Uterus (tissue), 4 donors: ENCODE measurements around the gene LCAT. TPM values are rescaled to one million over a fixed set of nuclear protein-coding genes. Genes with fewer than 3 reads are reported as not detected.
"Not testable (repeated sequence)": the region's sequence is repeated elsewhere in the genome, so short reads cannot be mapped to it uniquely, and the experiment has no call there.

Experiments used
- DNase-seq, 2 donors: peaks; one replicate each; pipeline ENCODE4 v3.0.0-alpha.2; 2019 to 2020
- H3K27ac ChIP-seq, 2 donors: fragments of 200-600 bp; sonication (generic); 1 replicate in 1 of 2; 2 replicates in 1 of 2; pipeline ENCODE4 v1.5.1; 2016 to 2018
- H3K27me3 ChIP-seq, 2 donors: fragments of 200-600 bp; sonication (generic); one replicate each; pipeline ENCODE4 v1.5.1; 2018 to 2019; ENCODE audit warnings: control low read depth in 1 of 2
- H3K36me3 ChIP-seq, 2 donors: fragments of 200-600 bp; sonication (generic); one replicate each; pipeline ENCODE4 v1.5.1; 2019; ENCODE audit warnings: control low read depth in 1 of 2
- H3K4me1 ChIP-seq, 2 donors: fragments of 200-600 bp; sonication (generic); one replicate each; pipeline ENCODE4 v1.5.1; 2018 to 2019; ENCODE audit warnings: control low read depth in 1 of 2
- H3K4me3 ChIP-seq, 2 donors: fragments of 200-600 bp; sonication (generic); 1 replicate in 1 of 2; 2 replicates in 1 of 2; pipeline ENCODE4 v1.5.1; 2018 to 2019; ENCODE audit warnings: mild to moderate bottlenecking in 1 of 2
- H3K9me3 ChIP-seq, 2 donors: fragments of 200-600 bp; sonication (generic); one replicate each; pipeline ENCODE4 v1.5.1; 2019; ENCODE audit warnings: control low read depth in 1 of 2
- CTCF ChIP-seq, 4 experiments: fragments of 200-600 bp in 2 of 4; fragments of 450-650 bp in 2 of 4; sonication (generic) in 2 of 4; IDR thresholded peaks; one replicate each; pipeline ENCODE4 v1.5.1; 2016 to 2019; ENCODE audit warnings: antibody characterized with exemption in 4 of 4, mild to moderate bottlenecking in 2 of 4, moderate library complexity in 1 of 4
- POLR2A ChIP-seq, 2 donors: fragments of 450-650 bp; IDR thresholded peaks; one replicate each; pipeline ENCODE4 v1.6.1; 2016; ENCODE audit warnings: antibody characterized with exemption in 2 of 2, mild to moderate bottlenecking in 1 of 2, moderate library complexity in 1 of 2
- intact Hi-C: fragments of 100-400 bp; cut with DNase I; formaldehyde crosslinking; loops from one replicate; pipeline ENCODE4 v1.15.1; 2023; ENCODE audit warnings: low total_unique reads
- total RNA-seq, 4 donors: library from RNA; depleted of rRNA in 3 of 4; stranded (reverse); fragments of >200 nt in 3 of 4; gene quantifications; one replicate each; pipeline versions ENCODE4 v1.1.0 to v1.2.4, GENCODE V29; 2014 to 2023
- donor health status: DM: yes; HTN: yes; CAD: no.

Gene LCAT
- total RNA-seq, 4 donors from 2014 or later: 11.0 to 75.2 (median 12.4) TPM

DNA sequence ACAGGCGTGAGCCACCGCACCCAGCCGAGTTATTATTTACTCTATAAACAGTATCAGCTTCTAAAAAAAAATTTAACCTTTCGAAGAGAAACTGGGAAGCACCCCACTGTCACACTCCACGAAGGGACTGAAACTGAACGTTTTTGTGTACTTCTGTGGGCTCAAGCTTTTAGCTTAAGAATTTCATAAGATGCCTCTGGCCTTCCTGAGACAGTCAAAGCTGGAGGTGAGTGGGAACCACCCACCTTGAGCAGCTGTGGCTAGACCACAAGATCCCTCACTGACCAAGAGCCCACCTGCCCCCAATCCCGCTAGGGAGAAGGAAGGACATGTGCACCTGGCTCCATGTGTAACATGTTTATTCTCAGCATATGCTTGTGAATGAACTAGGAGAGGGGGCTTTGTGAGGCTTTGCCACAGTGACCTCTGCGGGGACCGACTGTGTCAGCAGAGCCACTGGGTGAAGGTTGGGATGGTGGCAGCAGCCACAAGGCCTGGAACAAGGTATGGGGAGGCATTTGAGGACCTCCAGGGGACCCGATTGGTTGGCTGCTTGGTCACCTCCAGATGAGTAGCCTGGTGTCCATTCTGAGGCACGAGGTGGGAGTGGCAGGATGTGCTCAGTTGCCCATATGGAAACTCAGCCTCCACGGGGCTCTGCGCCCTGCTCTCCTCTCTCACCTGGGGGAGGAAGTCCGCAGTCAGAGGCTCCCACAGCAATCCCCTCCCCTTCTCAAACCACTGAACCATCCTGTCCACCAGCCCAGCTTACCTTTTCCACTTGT lies 31.6 kb upstream of the LCAT start:
- no peaks in the 10 kb centered on the region for H3K9me3 ChIP-seq
- no peak overlapping the region for H3K27ac ChIP-seq
- TF ChIP-seq POLR2A (IDR thresholded peaks at IDR 0.05): no peak
- TF ChIP-seq CTCF (IDR thresholded peaks at IDR 0.05): no peak
- intact Hi-C loops: no loop called here
- DNase-seq: no peak
- no peak overlapping the region for H3K4me3 ChIP-seq
- H3K4me1 ChIP-seq: no peaks in the 10 kb centered on the region
- no peaks in the 10 kb centered on the region for H3K27me3 ChIP-seq
- H3K36me3 ChIP-seq: no peaks in the 10 kb centered on the region

GRCh38 chr16:67972285-67972684 lies 28.4 kb upstream of the LCAT start:
- H3K4me1 ChIP-seq, intact Hi-C loops, H3K4me3 ChIP-seq, H3K27me3 ChIP-seq, DNase-seq, H3K27ac ChIP-seq, H3K36me3 ChIP-seq, H3K9me3 ChIP-seq: not testable (repeated sequence)

GRCh38 chr16:67971111-67971510 lies 27.2 kb upstream of the LCAT start:
- no peak for DNase-seq
- H3K4me1 ChIP-seq: peaks cover 2 to 9% of the 10 kb centered on the region in 2 donors
- H3K9me3 ChIP-seq: no peaks in the 10 kb centered on the region
- no peaks in the 10 kb centered on the region for H3K27me3 ChIP-seq
- no peak overlapping the region for H3K27ac ChIP-seq
- H3K4me3 ChIP-seq: no peak overlapping the region
- no peaks in the 10 kb centered on the region for H3K36me3 ChIP-seq
- TF ChIP-seq CTCF (IDR thresholded peaks at IDR 0.05): no peak
- no peak for TF ChIP-seq POLR2A (IDR thresholded peaks at IDR 0.05)
- intact Hi-C loops: no loop called here

- Histone ChIP-seq H3K27ac (peak overlapping the region; percentile 94 to 96), H3K9me3 (no peaks in the 10 kb centered on the region), H3K4me3 (peak overlapping the region; percentile 73 to 92), H3K36me3 (no peaks in the 10 kb centered on the region), H3K27me3 (no peaks in the 10 kb centered on the region), H3K4me1 (peaks cover 3 to 11% of the 10 kb centered on the region in 2 donors)
- intact Hi-C loops: no loop called here
- TF ChIP-seq CTCF (IDR thresholded peaks at IDR 0.05) (peak in 1 of 4 experiments; percentile 15), POLR2A (IDR thresholded peaks at IDR 0.05) (no peak)
- DNase-seq: peak in 1 of 2 donors; percentile 45
Observed at GRCh38 chr16:67969254-67970039, 25.5 kb upstream of the LCAT start.

- intact Hi-C loops: no loop called here
- Histone ChIP-seq H3K4me3 (peak within 1 kb of the TSS; percentile 73 to 92), H3K27ac (peak within 1 kb of the TSS; percentile 94 to 96), H3K27me3 (no peaks in the 10 kb centered on the region), H3K9me3 (no peaks in the 10 kb centered on the region), H3K4me1 (peaks cover 3 to 20% of the 10 kb centered on the region in 2 donors), H3K36me3 (no peaks in the 10 kb centered on the region)
- DNase-seq: peak; percentile 87 to 91
- TF ChIP-seq CTCF (IDR thresholded peaks at IDR 0.05): peak in 1 of 4 experiments; percentile 8
- TF ChIP-seq POLR2A (IDR thresholded peaks at IDR 0.05): peak; percentile 90 to 99
Observed at GRCh38 chr16:67968400-67969253, 24.7 kb upstream of the LCAT start, which contains the start of gene SLC12A4. SLC12A4 (minus strand) TSS chr16:67968637; CDS start chr16:67968553, 84 bp downstream.
